GM12878 (cell line): ENCODE measurements around the gene CNTN2. TPM values are rescaled to one million over a fixed set of nuclear protein-coding genes. Genes with fewer than 3 reads are reported as not detected.

Experiments
- ATAC-seq: fragments of 200-7000 bp; cut with Tn5 transposase; 3 replicates; pipeline ENCODE4 v1.9.1; 2020; ENCODE audit warnings: mild to moderate bottlenecking, moderate library complexity
- BruUV-seq: library from RNA; stranded (reverse); fragments of 400-500 nt; replicated peaks from 2 replicates; lab custom pipeline; 2021; lab: Mats Ljungman, UMichigan
- CTCF ChIA-PET: fragments of 300-600 bp; sonication (Branson Sonifier 250); formaldehyde crosslinking; extraction: SDS; loops from one replicate; lab custom pipeline; 2021; ENCODE audit warnings: inconsistent platforms; lab: Yijun Ruan, JAX
- POLR2A ChIA-PET: fragments of 350-600 bp; formaldehyde crosslinking; extraction: SDS; loops from one replicate; lab custom pipeline; 2021; ENCODE audit warnings: inconsistent platforms; lab: Charles Lee
- RAD21 ChIA-PET: fragments of 300-600 bp; sonication (Branson Sonifier 250); formaldehyde crosslinking; loops from one replicate; lab custom pipeline; 2023; ENCODE audit warnings: antibody characterized with exemption; ENCODE audit not compliant: unreplicated experiment; lab: Charles Lee
- SMC1A ChIA-PET: fragments of 300-600 bp; sonication (Branson Sonifier 250); formaldehyde crosslinking; loops from one replicate; lab custom pipeline; 2023; ENCODE audit not compliant: unreplicated experiment, uncharacterized antibody; lab: Charles Lee
- DNase-seq: peaks from one replicate; pipeline ENCODE4 v3.0.0-alpha.2; 2011; ENCODE audit warnings: low read depth, low spot score
- FAIRE-seq: peaks from 3 replicates; lab custom pipeline; 2011; peaks lifted over from hg19 to GRCh38; lab: Jason Lieb, UNC
- H2AFZ ChIP-seq: 2 replicates; pipeline ENCODE4 v1.6.0; 2011; ENCODE audit warnings: low read depth, low read length, control low read depth; ENCODE audit not compliant: control insufficient read depth
- H3K27ac ChIP-seq: 2 replicates; pipeline ENCODE4 v1.5.1; 2011; ENCODE audit warnings: control low read depth; ENCODE audit not compliant: control insufficient read depth, insufficient read depth
- H3K27me3 ChIP-seq, 2 experiments: replicated peaks in 1 of 2; 2 replicates each; pipeline versions ENCODE4 v1.6.0 to v1.6.1; 2011; ENCODE audit warnings: low read length in 1 of 2; ENCODE audit not compliant: control insufficient read depth in 2 of 2, insufficient read depth in 2 of 2
- H3K36me3 ChIP-seq, 2 experiments: 2 replicates each; pipeline ENCODE4 v1.5.1; 2011; ENCODE audit warnings: low read length in 1 of 2; ENCODE audit not compliant: control insufficient read depth in 2 of 2, insufficient read depth in 2 of 2
- H3K4me1 ChIP-seq: 2 replicates; pipeline ENCODE4 v1.6.1; 2011; ENCODE audit warnings: mild to moderate bottlenecking, low read length, moderate library complexity, mixed read lengths; ENCODE audit not compliant: control insufficient read depth, insufficient read depth
- H3K4me2 ChIP-seq: 2 replicates; pipeline ENCODE4 v1.6.0; 2011; ENCODE audit warnings: control low read depth; ENCODE audit not compliant: control insufficient read depth, insufficient read depth
- H3K4me3 ChIP-seq: fragments of 200-600 bp; sonication (generic); 2 replicates; pipeline ENCODE4 v1.5.1; 2016
- H3K79me2 ChIP-seq: 2 replicates; pipeline ENCODE4 v1.6.0; 2011; ENCODE audit warnings: low read length; ENCODE audit not compliant: control insufficient read depth, insufficient read depth
- H3K9ac ChIP-seq: 2 replicates; pipeline ENCODE4 v1.8.0; 2011; ENCODE audit warnings: low read length, control low read depth, mixed read lengths; ENCODE audit not compliant: control insufficient read depth, insufficient read depth
- H3K9me3 ChIP-seq: replicated peaks from 3 replicates; pipeline ENCODE4 v1.5.1; 2011; ENCODE audit warnings: mild to moderate bottlenecking, low read length; ENCODE audit not compliant: control insufficient read depth, insufficient read depth
- H4K20me1 ChIP-seq: 2 replicates; pipeline ENCODE4 v1.6.0; 2011; ENCODE audit not compliant: control insufficient read depth, insufficient read depth
- CTCF ChIP-seq, 3 experiments: IDR thresholded peaks in 2 of 3; conservative IDR thresholded peaks in 1 of 3; 2 replicates each; pipeline ENCODE4 v1.5.1; 2011; ENCODE audit warnings: low read depth in 3 of 3, low read length in 3 of 3, mild to moderate bottlenecking in 3 of 3, control low read depth in 2 of 3, moderate library complexity in 2 of 3, inconsistent platforms in 1 of 3, mixed read lengths in 1 of 3; ENCODE audit not compliant: control insufficient read depth in 2 of 3, insufficient read depth in 1 of 3; ENCODE audit errors: extremely low read depth in 1 of 3
- KDM1A ChIP-seq: fragments of 200-600 bp; sonication (generic); IDR thresholded peaks from 2 replicates; pipeline ENCODE4 v1.6.1; 2016; ENCODE audit warnings: borderline replicate concordance
- RBBP5 ChIP-seq: fragments of 200-600 bp; sonication (generic); conservative IDR thresholded peaks from 2 replicates; pipeline ENCODE4 v1.6.1; 2016
- STAT3 ChIP-seq: IDR thresholded peaks from 2 replicates; pipeline ENCODE4 v1.6.1; 2011; ENCODE audit warnings: low read depth, low read length, improper control_type of control experiment
- ZBED1 ChIP-seq: IDR thresholded peaks from 2 replicates; pipeline ENCODE4 v1.6.1; 2016; ENCODE audit warnings: borderline replicate concordance
- WGBS: methylation state at CpG from one replicate; pipeline ENCODE4 v1.1.6; 2016; ENCODE audit warnings: low lambda C conversion rate; ENCODE audit not compliant: insufficient replicate concordance, insufficient coverage; ENCODE audit errors: missing lambda C conversion rate; 5-methylcytosine and 5-hydroxymethylcytosine counted together
- in situ Hi-C: fragments of 300-500 bp; cut with MboI; formaldehyde crosslinking; loops from 9 replicates; pipeline ENCODE4 v1.14.3; 2018; ENCODE audit warnings: mixed read lengths
- intact Hi-C: fragments of 100-400 bp; cut with micrococcal nuclease; formaldehyde crosslinking; loops from one replicate; pipeline ENCODE4 v1.14.2; 2022; ENCODE audit not compliant: unreplicated experiment
- polyA plus RNA-seq, 11 experiments: library from polyadenylated mRNA; depleted of rRNA in 4 of 11; unstranded in 6 of 11; stranded (reverse) in 5 of 11; fragments of >200 nt; fragmentation: Nextera tagmentation in 4 of 11; fragmentation: Illumina TruSeq in 1 of 11; extraction: Ambion mirVana in 4 of 11; extraction: Trizol in 1 of 11; gene quantifications; 1 replicate in 1 of 11; 2 replicates in 10 of 11; pipeline versions ENCODE4 v1.2.1 to v1.2.3, GENCODE V29; 2011 to 2016; ENCODE audit warnings: inconsistent platforms in 2 of 11, missing spikeins in 2 of 11, low read depth in 1 of 11
- total RNA-seq, 4 experiments: library from RNA; depleted of rRNA in 3 of 4; stranded (reverse); fragments of >200 nt in 3 of 4; fragmentation: Illumina TruSeq in 1 of 4; extraction: Trizol in 1 of 4; gene quantifications; 2 replicates each; pipeline versions ENCODE4 v1.2.1 to v1.2.3, GENCODE V29; 2013 to 2021

Gene CNTN2
- total and polyA plus RNA-seq, 10 of the 15 experiments (the other 5 are each of a cell fraction or from before 2014, with no cell fraction given), result 0.03 TPM; not detected in 9

- Histone ChIP-seq H4K20me1 (no peaks in the 10 kb centered on the region), H3K9ac (no peak overlapping the region), H3K4me2 (no peak overlapping the region), H3K27ac (no peak overlapping the region), H3K36me3 (no peaks in the 10 kb centered on the region), H3K4me3 (no peak overlapping the region), H3K9me3 (no peaks in the 10 kb centered on the region), H3K4me1 (no peaks in the 10 kb centered on the region), H3K79me2 (no peaks in the 10 kb centered on the region), H3K27me3 (no peaks in the 10 kb centered on the region), H2AFZ (no peak overlapping the region)
- RAD21 ChIA-PET, result interaction anchor here (1.0 to 1.2 kb wide), 2 partner anchors 75 to 189 kb away, joined by 3 read pairs; no protein-coding TSS in a partner anchor
- ATAC-seq (peak; percentile 26; the same call in 1 of the 3 replicates), DNase-seq (no peak), FAIRE-seq (no peak)
- 12% methylated on average over 13 of the region's 13 CpGs for WGBS
- in situ Hi-C loops, result no loop called here
- CTCF ChIA-PET, result interaction anchor here (0.7 to 1.4 kb wide), 5 partner anchors 24 to 189 kb away, joined by 3 to 4 read pairs (median 3); no protein-coding TSS in a partner anchor
- intact Hi-C loops, result no loop called here
- TF ChIP-seq KDM1A (no peak), ZBED1 (no peak), STAT3 (no peak), RBBP5 (no peak), CTCF (IDR thresholded peaks at IDR 0.05 in 2 of 3, conservative IDR thresholded peaks at IDR 0.05 in 1 of 3; ENCODE audit: control insufficient read depth in 2 of 3, extremely low read depth in 1 of 3, insufficient read depth in 1 of 3, low read depth in 3 of 3, low read length in 3 of 3) (peak in 1 of 3 experiments; percentile 20; a peak in 1 of 6 replicates)
- SMC1A ChIA-PET, result interaction anchor here (1.2 kb wide), 2 partner anchors 11 to 77 kb away, joined by 3 to 5 read pairs; no protein-coding TSS in a partner anchor
- POLR2A ChIA-PET, result no interaction called here
- no TSS peak for BruUV-seq
Measured at GRCh38 chr1:205066141-205066818, 23.3 kb downstream of the CNTN2 start.
